HG03097 (cell line): ENCODE measurements around the gene ABCC12.
"Not testable (repeated sequence)": the region's sequence is repeated elsewhere in the genome, so short reads cannot be mapped to it uniquely, and the experiment has no call there.

Source experiments
- ATAC-seq: cut with Tn5 transposase; IDR thresholded peaks from one replicate; pipeline ENCODE4 v1.9.1; 2021; ENCODE audit not compliant: unreplicated experiment, low FRiP score

ABCC12 gene

GRCh38 chr16:48166617-48167016 lies 10.8 kb upstream of the ABCC12 start:
- not testable (repeated sequence) for ATAC-seq

GRCh38 chr16:48165961-48166578 lies 10.3 kb upstream of the ABCC12 start:
- ATAC-seq: no peak

- ATAC-seq: peak; percentile 73
These were observed 9.3 kb upstream of the ABCC12 start for GRCh38 chr16:48164907-48165715.

GRCh38 chr16:48162839-48163410 lies 7.1 kb upstream of the ABCC12 start:
- no peak for ATAC-seq

GRCh38 chr16:48161906-48162305 lies 6.1 kb upstream of the ABCC12 start:
- ATAC-seq: no peak

- no peak for ATAC-seq
These were observed 4.8 kb upstream of the ABCC12 start for GRCh38 chr16:48160575-48160974.

- peak; percentile 54 for ATAC-seq
These were observed 2.5 kb upstream of the ABCC12 start for GRCh38 chr16:48158296-48158695.

- no peak for ATAC-seq
These were observed 2.0 kb upstream of the ABCC12 start for GRCh38 chr16:48157794-48158193.

GRCh38 chr16:48157302-48157701 lies 1.5 kb upstream of the ABCC12 start:
- no peak for ATAC-seq

GRCh38 chr16:48156790-48157209 lies 1.0 kb upstream of the ABCC12 start:
- peak; percentile 50 for ATAC-seq

- no peak for ATAC-seq
These were observed 2.0 kb downstream of the ABCC12 start for GRCh38 chr16:48153774-48154173.

GRCh38 chr16:48152226-48152625 lies 3.6 kb downstream of the ABCC12 start:
- no peak for ATAC-seq

- no peak for ATAC-seq
These were observed 5.1 kb downstream of the ABCC12 start for GRCh38 chr16:48150707-48151106.

GRCh38 chr16:48146710-48147109 lies 9.1 kb downstream of the ABCC12 start:
- no peak for ATAC-seq

- no peak for ATAC-seq
These were observed 9.7 kb downstream of the ABCC12 start for GRCh38 chr16:48146131-48146530.

GRCh38 chr16:48143812-48144368 lies 11.9 kb downstream of the ABCC12 start:
- ATAC-seq: no peak

GRCh38 chr16:48140821-48141220 lies 15.0 kb downstream of the ABCC12 start:
- no peak for ATAC-seq

- no peak for ATAC-seq
These were observed 16.3 kb downstream of the ABCC12 start for GRCh38 chr16:48139517-48139916.

GRCh38 chr16:48138543-48138942 lies 17.2 kb downstream of the ABCC12 start:
- no peak for ATAC-seq

GRCh38 chr16:48137822-48138221 lies 18.0 kb downstream of the ABCC12 start:
- no peak for ATAC-seq

- no peak for ATAC-seq
These were observed 19.0 kb downstream of the ABCC12 start for GRCh38 chr16:48136547-48137360.
